Inflammatory macrophage (primary cell): ENCODE results near the gene GGPS1.
"Not testable (repeated sequence)": the region's sequence is repeated elsewhere in the genome, so short reads cannot be mapped to it uniquely, and the experiment has no call there.

Experiments
- DNase-seq, 2 donors: peaks; one replicate each; pipeline ENCODE4 v3.0.0-alpha.2; 2020 to 2022
- total RNA-seq, 18 experiments: gene quantifications; one replicate each; lab custom pipeline; 2026; ENCODE audit warnings: mixed read lengths in 6 of 18, inconsistent platforms in 2 of 18; lab: John Stamatoyannopoulos, UW

The GGPS1 gene
- total RNA-seq = 2.8 to 9.8 (median 7.6) reads per million in 18 experiments

DNA sequence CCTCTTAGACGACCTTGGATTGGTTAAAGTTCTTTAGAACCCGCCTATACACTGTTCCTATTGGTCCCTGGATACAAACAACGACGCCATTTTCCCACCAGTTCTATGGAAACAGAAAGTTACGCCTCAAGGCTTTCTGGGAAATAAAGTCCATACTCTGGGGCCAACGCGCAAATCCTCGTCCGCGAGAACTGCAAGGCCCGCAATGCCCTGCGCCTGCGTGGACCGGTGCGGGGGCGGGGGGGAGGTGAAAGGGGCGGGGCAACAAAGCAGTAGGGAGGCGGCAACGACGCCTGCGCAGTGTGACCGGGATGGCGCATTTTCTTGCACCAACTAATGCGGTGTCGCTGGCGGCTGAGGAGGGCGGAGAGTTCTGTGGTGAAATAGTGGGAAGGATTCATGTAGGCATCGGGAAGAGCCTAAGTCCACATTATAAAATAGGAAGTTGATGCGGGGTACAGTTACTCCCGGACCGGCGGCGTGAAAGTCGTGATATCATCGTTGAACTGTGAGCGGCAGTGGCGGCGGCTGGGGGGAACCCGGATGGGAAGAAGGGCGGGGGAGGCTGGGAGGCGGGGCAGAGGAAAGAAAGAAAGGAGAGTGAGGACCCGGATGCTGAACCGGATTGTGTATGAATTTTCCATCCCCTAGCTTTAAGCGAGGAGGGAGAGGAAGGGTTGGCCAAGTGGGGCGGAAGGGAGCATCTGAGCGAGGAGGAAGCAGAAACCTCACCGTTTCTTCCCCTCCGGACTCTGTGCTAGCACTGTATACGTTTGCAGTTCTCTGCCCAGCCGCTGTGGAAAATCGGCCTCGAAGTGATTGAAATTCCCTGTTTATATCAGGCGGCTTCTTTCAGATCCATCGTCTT lies at the start of gene GGPS1:
TSS of gene GGPS1 (plus strand) at position 300 of the 868 bp plus-strand sequence. CDS start 6,695 bp downstream, outside the sequence.
- DNase-seq = peak; percentile 99 to 100

DNA sequence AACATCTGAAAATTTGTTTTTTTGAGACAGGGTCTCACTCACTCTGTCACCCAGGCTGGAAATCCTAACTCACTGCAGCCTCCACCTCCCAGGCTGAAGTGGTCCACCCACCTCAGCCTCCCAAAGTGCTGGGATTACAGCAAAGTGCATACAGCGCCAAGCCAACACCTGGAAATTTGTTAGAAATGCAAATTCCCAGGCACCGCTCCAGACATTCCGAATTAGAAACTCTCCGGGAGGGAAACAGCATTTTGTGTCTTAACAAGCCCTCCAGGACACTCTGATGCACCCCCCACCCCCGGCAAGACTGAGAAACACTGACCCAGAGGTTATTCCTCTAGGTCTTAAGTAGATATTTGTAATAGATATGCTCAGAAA lies 49.5 kb upstream of the GGPS1 start:
- no peak for DNase-seq

DNA sequence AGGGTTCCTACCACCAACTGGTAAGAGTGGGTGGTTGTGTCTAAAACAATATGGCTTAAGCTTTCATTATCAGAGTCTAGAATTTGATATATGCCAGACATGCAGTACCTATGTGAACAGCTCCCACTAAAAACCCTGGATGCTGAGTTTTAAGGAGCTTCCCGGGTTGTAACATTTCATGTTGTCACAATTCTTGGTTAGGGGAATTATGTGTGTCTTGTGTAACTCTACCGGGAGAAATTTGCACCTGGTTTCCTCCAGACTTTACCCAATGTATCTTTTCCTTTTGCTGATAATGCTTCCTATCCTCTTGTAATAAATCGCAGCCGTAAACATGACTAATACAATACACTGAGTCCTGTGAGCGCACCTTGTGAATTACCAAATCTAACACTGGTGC lies 48.7 kb upstream of the GGPS1 start:
- no peak for DNase-seq

DNA sequence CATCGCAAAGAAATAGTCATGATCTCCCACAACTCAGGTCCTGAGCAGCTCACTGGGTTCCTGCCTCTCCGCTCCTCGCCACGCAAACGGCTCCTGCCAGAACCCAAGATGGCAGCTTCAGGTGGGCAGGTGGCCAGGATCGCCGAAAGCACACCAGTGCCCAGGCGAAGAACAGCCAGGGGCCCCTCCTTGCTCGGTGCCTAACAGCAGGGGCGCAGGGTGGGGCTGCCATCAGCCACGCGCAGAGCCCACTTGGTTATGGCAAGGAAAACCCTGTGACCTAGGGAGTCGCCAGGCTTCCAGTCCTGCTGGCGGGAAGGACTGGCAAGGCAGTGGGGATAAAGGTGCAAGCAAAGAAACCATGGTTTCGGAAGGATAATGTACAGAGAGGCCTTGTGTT lies 47.9 kb upstream of the GGPS1 start:
- DNase-seq = no peak

GRCh38 chr1:235283636-235284035 lies 44.7 kb upstream of the GGPS1 start:
- not testable (repeated sequence) for DNase-seq

- DNase-seq = no peak
These were observed 44.1 kb upstream of the GGPS1 start for GRCh38 chr1:235284231-235284769.

DNA sequence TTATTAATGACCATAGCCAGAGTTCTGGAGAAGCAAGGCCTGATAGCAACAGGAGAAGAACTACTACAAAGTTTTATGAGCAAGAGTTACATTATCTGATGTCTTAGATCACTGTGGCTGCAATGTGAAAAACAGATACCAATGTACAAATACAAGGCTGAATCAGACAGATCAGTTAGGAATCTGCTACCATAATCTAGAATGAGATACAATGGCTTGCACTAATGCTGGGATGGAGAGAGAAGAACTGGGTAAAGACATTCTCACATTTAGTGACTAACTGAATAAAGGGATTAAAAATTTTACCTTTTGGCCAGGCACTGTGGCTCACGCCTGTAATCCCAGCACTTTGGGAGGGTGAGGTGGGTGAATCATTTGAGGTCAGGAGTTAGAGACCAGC lies 41.7 kb upstream of the GGPS1 start:
- DNase-seq = no peak

DNA sequence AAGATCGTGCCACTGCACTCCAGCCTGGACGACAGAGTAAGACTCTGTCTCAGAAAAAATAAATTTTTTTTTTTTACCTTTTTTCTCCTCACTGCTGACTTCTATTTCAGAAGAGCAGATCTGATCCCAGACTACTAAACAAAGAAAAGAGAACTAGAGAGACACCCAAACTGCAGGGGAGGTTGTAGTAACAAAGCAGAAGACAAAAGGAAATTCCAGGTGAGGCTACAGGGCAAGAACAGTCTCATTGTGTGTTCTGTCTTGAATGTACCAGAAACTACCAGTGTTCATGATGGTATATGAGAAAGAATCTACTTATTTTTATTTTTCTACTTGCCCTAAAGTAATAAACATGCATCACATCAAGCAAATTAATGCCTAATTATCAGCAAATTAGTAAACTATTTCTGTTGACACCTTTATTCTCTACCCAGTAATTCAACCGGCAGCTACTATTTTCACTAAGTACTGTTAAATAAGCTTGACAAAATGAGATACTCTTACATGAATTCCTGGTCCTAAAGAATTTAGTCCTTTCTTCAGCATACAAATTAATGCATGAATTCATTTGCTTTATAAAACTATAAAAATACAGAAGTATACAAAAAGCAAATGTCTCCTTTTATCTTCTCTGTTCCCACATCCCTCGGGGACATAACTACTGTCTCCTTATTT lies 41.0 kb upstream of the GGPS1 start:
- DNase-seq = no peak

GRCh38 chr1:235289859-235290739 lies 38.3 kb upstream of the GGPS1 start:
- DNase-seq = no peak

DNA sequence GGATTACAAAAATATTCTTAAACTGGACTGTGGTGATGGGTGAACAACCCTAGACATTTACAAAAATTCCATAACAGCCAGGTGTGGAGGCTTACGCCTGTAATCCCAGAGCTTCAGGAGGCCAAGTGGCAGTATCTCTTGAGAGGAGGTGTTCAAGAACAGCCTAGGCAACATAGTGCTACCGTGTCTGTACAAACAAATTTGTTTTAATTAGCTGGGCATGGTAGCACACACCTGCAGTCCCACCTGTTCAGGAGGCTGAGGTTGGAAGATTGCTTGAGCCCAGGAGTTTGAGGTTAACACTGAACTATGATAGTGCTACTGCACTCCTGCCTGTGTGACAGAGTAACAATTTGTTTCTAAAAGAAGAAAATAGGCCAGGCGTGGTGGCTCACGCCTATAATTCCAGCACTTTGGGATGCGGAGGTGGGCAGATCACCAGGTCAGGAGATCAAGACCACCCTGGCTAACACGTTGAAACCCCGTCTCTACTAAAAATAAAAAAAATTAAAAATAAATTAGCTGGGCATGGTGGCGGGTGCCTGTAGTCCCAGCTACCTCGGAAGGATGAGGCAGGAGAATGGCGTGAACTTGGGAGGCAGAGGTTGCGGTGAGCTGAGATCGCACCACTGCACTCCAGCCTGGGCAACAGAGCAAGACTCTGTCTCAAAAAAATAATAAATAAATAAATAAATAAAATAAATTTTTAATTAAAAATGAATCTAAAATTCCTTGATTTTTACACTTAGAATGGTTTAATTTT lies 37.4 kb upstream of the GGPS1 start:
- no peak for DNase-seq

DNA sequence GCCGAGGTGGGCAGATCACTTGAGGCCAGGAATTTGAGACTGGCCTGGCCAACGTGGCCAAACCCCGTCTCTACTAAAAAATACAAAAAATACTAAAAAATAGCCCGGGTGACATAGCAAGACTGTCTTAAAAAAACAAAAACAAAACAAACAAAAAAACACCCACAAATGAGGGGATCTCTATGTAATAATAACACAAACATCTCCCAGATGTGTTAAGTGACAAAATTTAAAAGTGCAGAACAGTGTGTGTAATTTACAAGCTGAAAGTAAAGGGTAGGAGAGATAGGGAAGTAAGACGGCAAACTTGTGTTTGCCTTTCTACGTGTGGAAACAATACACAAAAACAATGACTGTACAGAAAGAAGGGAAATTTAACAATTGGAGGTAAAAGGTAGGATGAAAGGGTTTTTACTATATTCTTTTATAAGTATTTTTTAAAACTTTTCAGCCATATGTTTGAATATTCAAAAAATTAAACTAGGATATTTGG lies 36.7 kb upstream of the GGPS1 start:
- peak; percentile 6 to 40 for DNase-seq

GRCh38 chr1:235292790-235293189 lies 35.6 kb upstream of the GGPS1 start:
- no peak for DNase-seq

DNA sequence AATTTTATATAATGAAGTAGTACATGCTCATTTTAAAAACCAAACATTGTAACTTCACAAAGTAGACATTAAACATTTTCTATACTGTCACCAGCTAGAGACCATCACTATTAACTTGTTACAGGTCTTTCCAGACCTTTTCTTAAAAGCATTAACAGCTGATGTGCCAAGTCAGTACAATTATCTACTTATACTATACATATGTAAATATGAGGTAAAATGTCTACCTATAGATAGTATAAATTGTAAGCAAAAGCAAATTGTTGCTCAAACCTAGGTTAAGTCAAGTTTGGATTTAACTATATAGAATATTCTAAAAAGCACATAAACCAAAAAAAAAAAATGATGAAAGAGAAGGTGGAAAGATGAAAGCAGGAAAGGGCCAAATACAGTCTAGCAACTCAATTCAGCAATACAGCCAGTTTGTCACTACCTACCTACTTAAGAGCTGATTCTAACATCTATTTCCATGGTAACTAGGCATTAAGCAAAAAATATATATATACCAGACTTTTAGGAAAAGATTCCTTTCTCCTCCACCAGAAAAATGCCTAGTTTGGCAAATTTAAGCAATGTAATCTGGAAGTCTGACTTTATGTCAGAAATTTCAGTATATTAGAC lies 34.9 kb upstream of the GGPS1 start:
- DNase-seq = no peak

- no peak for DNase-seq
These were observed 32.4 kb upstream of the GGPS1 start for GRCh38 chr1:235295902-235296350.

DNA sequence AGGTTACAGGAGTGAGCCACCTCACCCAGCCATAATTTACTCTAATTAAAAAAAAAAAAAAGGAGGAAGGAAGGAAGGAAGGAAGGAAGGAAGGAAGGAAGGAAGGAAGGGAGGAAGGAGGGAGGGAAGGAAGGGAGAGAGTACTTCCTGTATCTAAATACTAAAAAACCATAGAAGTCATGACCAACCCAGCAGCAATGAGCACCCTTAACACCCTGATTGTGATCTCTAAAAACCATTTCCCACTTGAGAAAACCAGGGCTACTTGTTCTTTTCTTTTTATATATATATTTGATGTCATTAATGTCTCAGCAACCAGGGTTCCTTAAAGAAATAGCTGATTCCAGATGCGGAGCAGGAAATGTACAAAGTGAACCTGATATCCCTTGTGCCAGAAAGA lies 31.6 kb upstream of the GGPS1 start:
- no peak for DNase-seq

DNA sequence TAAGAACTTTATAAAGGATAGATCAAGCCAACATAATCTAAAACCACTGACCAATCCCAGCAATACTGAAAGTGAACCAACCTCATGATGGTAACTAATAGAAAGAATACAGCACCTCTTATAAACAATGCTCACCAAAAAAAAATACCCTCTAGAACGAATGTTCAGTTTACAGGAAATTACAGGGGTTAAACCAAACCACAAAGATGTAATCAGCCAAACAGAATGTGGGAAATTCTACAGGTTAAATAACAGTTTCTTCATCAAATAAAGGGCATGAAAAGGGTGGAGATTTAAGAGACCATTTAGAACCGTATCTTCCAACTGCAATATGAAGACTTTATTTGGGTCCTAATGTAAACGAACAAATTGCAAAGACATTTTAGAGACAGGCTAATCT lies 30.8 kb upstream of the GGPS1 start:
- DNase-seq = no peak

- no peak for DNase-seq
These were observed 29.6 kb upstream of the GGPS1 start for GRCh38 chr1:235298758-235299157.

DNA sequence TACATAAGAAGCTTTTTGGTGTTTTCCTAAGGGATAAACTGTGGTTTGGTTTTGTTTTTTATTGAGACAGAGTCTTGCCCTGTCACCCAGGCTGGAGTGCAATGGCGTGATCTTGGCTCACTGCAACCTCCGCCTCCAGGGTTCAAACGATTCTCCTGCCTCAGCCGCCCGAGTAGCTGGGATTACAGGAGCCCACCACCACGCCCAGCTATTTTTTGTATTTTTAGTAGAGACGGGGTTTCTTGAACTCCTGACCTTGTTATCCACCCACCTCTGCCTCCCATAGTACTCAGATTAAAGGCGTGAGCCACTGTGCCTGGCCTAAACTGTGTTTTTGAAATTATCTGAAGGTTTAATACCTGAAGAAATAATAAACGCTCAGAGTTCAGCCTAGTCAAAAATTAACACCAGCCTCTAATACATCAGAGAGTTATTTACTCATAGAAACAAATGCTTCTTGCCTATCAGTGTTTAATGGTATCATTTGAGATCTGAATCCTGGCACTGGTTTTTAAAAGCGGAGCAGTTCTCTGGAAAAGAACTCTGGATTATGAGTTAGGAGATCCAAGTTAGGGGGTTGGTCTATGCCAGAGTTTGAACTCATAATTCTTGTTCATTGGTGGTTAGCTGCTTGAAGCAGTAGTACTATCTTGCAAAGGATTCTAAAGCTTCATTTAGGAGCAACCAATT lies 29.1 kb upstream of the GGPS1 start:
- no peak for DNase-seq

DNA sequence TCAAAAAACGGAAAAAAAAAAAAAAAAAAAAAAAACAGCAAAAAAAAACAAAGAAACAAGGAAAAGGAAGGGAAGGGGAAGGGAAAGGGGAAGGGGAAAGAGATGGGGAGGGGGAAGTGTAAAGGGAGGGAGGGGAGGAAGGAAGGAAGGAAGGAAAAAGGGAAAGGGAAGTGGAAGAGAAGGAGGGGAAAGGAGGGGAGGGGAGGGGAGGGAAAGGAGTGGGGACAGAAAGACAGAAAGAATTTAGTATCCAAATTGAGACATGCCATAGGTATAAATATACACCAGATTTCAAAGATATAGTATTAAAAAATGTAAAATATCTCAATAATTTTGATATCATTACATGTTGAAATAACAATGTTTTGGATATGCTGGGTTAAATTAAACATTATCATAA lies 26.2 kb upstream of the GGPS1 start:
- DNase-seq = no peak
